HL-60 (cell line): ENCODE results near the gene CLTRN.

Source experiments
- DNase-seq, 2 experiments: peaks; one replicate each; pipeline ENCODE4 v3.0.0-alpha.2; 2010 to 2020; ENCODE audit warnings: low read depth in 1 of 2, low spot score in 1 of 2
- H3K27ac ChIP-seq: fragments of 250-450 bp; sonication (Bioruptor Pico); replicated peaks from 2 replicates; pipeline ENCODE4 v1.5.1; 2020; ENCODE audit warnings: mild to moderate bottlenecking, moderate library complexity
- H3K27me3 ChIP-seq: fragments of 250-450 bp; sonication (Bioruptor Pico); 2 replicates; pipeline ENCODE4 v1.5.1; 2021; ENCODE audit warnings: mild to moderate bottlenecking, moderate library complexity; ENCODE audit not compliant: insufficient read depth, poor library complexity, severe bottlenecking
- H3K4me3 ChIP-seq: replicated peaks from 2 replicates; pipeline ENCODE4 v1.5.1; 2011; ENCODE audit warnings: mild to moderate bottlenecking, control low read depth, low read length; ENCODE audit not compliant: insufficient read depth
- GABPA ChIP-seq: IDR thresholded peaks from 2 replicates; pipeline ENCODE4 v1.6.1; 2012; ENCODE audit warnings: low read depth
- POLR2AphosphoS5 ChIP-seq: IDR thresholded peaks from 2 replicates; pipeline ENCODE4 v1.6.1; 2012; ENCODE audit warnings: low read depth
- SPI1 ChIP-seq: IDR thresholded peaks from 2 replicates; pipeline ENCODE4 v1.6.1; 2012; ENCODE audit warnings: low read depth, mild to moderate bottlenecking, borderline replicate concordance
- TF ChIP-seq, protein P1 (sequence below): IDR thresholded peaks from 2 replicates; pipeline ENCODE4 v1.6.1; 2012; ENCODE audit warnings: low read depth; ENCODE audit not compliant: insufficient replicate concordance
- TF ChIP-seq, protein P2 (sequence below): IDR thresholded peaks from one replicate; pipeline ENCODE4 v1.5.1; 2011; ENCODE audit warnings: low read length, control low read depth, inconsistent platforms; ENCODE audit not compliant: insufficient read depth

The CLTRN gene

GRCh38 chrX:15623054-15623453, 41.6 kb downstream of the CLTRN start:
- TF ChIP-seq, protein P1, sequence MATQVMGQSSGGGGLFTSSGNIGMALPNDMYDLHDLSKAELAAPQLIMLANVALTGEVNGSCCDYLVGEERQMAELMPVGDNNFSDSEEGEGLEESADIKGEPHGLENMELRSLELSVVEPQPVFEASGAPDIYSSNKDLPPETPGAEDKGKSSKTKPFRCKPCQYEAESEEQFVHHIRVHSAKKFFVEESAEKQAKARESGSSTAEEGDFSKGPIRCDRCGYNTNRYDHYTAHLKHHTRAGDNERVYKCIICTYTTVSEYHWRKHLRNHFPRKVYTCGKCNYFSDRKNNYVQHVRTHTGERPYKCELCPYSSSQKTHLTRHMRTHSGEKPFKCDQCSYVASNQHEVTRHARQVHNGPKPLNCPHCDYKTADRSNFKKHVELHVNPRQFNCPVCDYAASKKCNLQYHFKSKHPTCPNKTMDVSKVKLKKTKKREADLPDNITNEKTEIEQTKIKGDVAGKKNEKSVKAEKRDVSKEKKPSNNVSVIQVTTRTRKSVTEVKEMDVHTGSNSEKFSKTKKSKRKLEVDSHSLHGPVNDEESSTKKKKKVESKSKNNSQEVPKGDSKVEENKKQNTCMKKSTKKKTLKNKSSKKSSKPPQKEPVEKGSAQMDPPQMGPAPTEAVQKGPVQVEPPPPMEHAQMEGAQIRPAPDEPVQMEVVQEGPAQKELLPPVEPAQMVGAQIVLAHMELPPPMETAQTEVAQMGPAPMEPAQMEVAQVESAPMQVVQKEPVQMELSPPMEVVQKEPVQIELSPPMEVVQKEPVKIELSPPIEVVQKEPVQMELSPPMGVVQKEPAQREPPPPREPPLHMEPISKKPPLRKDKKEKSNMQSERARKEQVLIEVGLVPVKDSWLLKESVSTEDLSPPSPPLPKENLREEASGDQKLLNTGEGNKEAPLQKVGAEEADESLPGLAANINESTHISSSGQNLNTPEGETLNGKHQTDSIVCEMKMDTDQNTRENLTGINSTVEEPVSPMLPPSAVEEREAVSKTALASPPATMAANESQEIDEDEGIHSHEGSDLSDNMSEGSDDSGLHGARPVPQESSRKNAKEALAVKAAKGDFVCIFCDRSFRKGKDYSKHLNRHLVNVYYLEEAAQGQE, result no peak
- TF ChIP-seq, protein P2, sequence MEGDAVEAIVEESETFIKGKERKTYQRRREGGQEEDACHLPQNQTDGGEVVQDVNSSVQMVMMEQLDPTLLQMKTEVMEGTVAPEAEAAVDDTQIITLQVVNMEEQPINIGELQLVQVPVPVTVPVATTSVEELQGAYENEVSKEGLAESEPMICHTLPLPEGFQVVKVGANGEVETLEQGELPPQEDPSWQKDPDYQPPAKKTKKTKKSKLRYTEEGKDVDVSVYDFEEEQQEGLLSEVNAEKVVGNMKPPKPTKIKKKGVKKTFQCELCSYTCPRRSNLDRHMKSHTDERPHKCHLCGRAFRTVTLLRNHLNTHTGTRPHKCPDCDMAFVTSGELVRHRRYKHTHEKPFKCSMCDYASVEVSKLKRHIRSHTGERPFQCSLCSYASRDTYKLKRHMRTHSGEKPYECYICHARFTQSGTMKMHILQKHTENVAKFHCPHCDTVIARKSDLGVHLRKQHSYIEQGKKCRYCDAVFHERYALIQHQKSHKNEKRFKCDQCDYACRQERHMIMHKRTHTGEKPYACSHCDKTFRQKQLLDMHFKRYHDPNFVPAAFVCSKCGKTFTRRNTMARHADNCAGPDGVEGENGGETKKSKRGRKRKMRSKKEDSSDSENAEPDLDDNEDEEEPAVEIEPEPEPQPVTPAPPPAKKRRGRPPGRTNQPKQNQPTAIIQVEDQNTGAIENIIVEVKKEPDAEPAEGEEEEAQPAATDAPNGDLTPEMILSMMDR, result no peak
- no peak for TF ChIP-seq SPI1
- no peak for TF ChIP-seq POLR2AphosphoS5
- TF ChIP-seq GABPA, result no peak
- Histone ChIP-seq H3K4me3 (no peak overlapping the region), H3K27me3 (no peaks in the 10 kb centered on the region), H3K27ac (no peak overlapping the region)
- DNase-seq, result no peak

GRCh38 chrX:15619053-15619755, 45.4 kb downstream of the CLTRN start:
- no peak overlapping the region for H3K4me3 ChIP-seq
- no peak overlapping the region for H3K27ac ChIP-seq
- peaks cover 2% of the 10 kb centered on the region for H3K27me3 ChIP-seq
- DNase-seq, result no peak
- no peak for TF ChIP-seq GABPA
- TF ChIP-seq, protein P1, result no peak
- TF ChIP-seq, protein P2, result no peak
- TF ChIP-seq POLR2AphosphoS5, result no peak
- no peak for TF ChIP-seq SPI1

- no peak overlapping the region for H3K27ac ChIP-seq
- no peak overlapping the region for H3K4me3 ChIP-seq
- DNase-seq, result no peak
- H3K27me3 ChIP-seq, result peaks cover 5% of the 10 kb centered on the region
- no peak for TF ChIP-seq SPI1
Observed at GRCh38 chrX:15617111-15617510, 47.5 kb downstream of the CLTRN start.

GRCh38 chrX:15616531-15616930, 48.1 kb downstream of the CLTRN start:
- TF ChIP-seq, protein P1, result no peak
- TF ChIP-seq, protein P2, result no peak
- no peak overlapping the region for H3K27ac ChIP-seq
- H3K4me3 ChIP-seq, result no peak overlapping the region
- DNase-seq, result no peak
- peaks cover 5% of the 10 kb centered on the region for H3K27me3 ChIP-seq
